ENCODE results near the gene FECH. TPM values are rescaled to one million over a fixed set of nuclear protein-coding genes. Genes with fewer than 3 reads are reported as not detected.

Gene FECH
- total and polyA plus RNA-seq, 4 donors, result 4.5 to 107 (median 20.4) TPM

DNA sequence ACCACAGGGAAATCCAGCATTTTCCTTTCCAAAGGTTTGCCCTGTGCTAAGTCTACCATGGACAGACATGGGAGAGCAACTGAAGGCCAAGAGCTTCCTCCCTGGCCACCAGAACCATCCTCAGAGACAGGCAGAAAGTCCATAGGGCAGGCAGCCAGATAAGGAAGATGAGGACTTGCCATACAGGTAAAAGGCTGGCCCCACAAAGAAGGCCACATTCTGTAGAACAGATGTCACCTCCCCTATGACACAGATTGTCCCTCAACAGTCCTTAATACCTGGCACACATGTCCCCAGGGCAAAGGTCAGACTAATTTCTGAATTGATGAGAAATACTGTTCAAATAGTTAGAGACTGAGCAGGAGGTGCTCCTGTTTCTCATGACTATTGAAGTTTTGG lies 52.0 kb downstream of the FECH start:
- Histone ChIP-seq H3K36me3 (ENCODE audit: control insufficient read depth in 4 of 4, insufficient read depth in 4 of 4, low read length in 4 of 4) (no peaks in the 10 kb centered on the region), H3K27me3 (ENCODE audit: control insufficient read depth in 3 of 3, insufficient read depth in 3 of 3, low read length in 2 of 3) (no peaks in the 10 kb centered on the region), H3K27ac (ENCODE audit: low read depth in 1 of 2, low read length in 1 of 2) (no peak overlapping the region), H3K4me1 (ENCODE audit: control insufficient read depth in 5 of 5, insufficient read depth in 5 of 5, low read length in 5 of 5) (peaks cover 0 to 14% (median 1%) of the 10 kb centered on the region in 5 donors), H3K4me3 (no peak overlapping the region), H3K9ac (ENCODE audit: insufficient read depth in 1 of 2, low read length in 2 of 2) (no peak overlapping the region), H3K9me3 (ENCODE audit: control insufficient read depth in 4 of 4, insufficient read depth in 3 of 4, low read length in 3 of 4) (peaks cover 0 to under 1% (median 0%) of the 10 kb centered on the region in 4 donors)
- no peak for DNase-seq
- TF ChIP-seq, protein P1, sequence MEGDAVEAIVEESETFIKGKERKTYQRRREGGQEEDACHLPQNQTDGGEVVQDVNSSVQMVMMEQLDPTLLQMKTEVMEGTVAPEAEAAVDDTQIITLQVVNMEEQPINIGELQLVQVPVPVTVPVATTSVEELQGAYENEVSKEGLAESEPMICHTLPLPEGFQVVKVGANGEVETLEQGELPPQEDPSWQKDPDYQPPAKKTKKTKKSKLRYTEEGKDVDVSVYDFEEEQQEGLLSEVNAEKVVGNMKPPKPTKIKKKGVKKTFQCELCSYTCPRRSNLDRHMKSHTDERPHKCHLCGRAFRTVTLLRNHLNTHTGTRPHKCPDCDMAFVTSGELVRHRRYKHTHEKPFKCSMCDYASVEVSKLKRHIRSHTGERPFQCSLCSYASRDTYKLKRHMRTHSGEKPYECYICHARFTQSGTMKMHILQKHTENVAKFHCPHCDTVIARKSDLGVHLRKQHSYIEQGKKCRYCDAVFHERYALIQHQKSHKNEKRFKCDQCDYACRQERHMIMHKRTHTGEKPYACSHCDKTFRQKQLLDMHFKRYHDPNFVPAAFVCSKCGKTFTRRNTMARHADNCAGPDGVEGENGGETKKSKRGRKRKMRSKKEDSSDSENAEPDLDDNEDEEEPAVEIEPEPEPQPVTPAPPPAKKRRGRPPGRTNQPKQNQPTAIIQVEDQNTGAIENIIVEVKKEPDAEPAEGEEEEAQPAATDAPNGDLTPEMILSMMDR (IDR thresholded peaks at IDR 0.05; ENCODE audit: control extremely low read depth, extremely low read depth), result no peak
- ATAC-seq (ENCODE audit: insufficient read depth, low FRiP score), result no peak

DNA sequence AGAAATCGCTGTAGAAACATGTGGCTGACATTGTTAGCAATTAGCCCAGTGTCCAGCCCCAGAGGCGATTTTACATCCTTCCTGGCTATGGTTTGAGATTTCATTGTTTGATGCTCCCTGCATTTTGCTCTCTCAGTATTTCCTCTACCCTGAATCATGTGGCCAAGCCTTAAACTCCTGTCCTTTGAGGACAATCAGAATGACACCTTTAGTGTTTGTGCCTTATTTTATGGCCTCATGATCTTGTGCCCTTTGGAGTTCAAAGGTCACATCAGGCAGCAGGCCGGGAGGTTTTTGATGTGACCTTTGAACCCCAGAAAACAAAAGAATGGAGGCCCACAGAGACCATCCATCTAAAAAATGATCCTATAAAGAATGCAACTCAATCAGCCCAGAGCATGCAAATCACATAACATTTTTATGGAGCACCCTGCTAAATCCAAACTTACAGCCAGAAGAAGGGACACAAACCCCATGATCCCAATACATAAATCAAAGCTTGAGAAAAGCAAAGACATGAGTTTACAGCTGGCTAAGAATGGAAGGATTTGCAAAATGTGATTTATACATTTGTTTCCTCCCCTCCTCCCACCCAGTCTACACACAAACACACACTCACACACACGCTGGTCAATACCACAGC lies 52.5 kb downstream of the FECH start:
- H3K27ac ChIP-seq (ENCODE audit: low read depth in 1 of 2, low read length in 1 of 2), result no peak overlapping the region
- H3K36me3 ChIP-seq (ENCODE audit: control insufficient read depth in 4 of 4, insufficient read depth in 4 of 4, low read length in 4 of 4), result no peaks in the 10 kb centered on the region
- H3K4me3 ChIP-seq, result no peak overlapping the region
- DNase-seq (peak in 1 of 3 donors; percentile 40), ATAC-seq (ENCODE audit: insufficient read depth, low FRiP score) (no peak)
- no peaks in the 10 kb centered on the region for H3K27me3 ChIP-seq (ENCODE audit: control insufficient read depth in 3 of 3, insufficient read depth in 3 of 3, low read length in 2 of 3)
- WGBS, 2 donors, result 62 to 77% methylated on average over 4 of the region's 4 CpGs
- H3K4me1 ChIP-seq (ENCODE audit: control insufficient read depth in 5 of 5, insufficient read depth in 5 of 5, low read length in 5 of 5), result peaks cover 0 to 14% (median 1%) of the 10 kb centered on the region in 5 donors
- H3K9me3 ChIP-seq (ENCODE audit: control insufficient read depth in 4 of 4, insufficient read depth in 3 of 4, low read length in 3 of 4), result peaks cover 0 to 1% (median 0%) of the 10 kb centered on the region in 4 donors
- H3K9ac ChIP-seq (ENCODE audit: insufficient read depth in 1 of 2, low read length in 2 of 2), result no peak overlapping the region
- TF ChIP-seq, protein P1 (IDR thresholded peaks at IDR 0.05; ENCODE audit: control extremely low read depth, extremely low read depth), result no peak

DNA sequence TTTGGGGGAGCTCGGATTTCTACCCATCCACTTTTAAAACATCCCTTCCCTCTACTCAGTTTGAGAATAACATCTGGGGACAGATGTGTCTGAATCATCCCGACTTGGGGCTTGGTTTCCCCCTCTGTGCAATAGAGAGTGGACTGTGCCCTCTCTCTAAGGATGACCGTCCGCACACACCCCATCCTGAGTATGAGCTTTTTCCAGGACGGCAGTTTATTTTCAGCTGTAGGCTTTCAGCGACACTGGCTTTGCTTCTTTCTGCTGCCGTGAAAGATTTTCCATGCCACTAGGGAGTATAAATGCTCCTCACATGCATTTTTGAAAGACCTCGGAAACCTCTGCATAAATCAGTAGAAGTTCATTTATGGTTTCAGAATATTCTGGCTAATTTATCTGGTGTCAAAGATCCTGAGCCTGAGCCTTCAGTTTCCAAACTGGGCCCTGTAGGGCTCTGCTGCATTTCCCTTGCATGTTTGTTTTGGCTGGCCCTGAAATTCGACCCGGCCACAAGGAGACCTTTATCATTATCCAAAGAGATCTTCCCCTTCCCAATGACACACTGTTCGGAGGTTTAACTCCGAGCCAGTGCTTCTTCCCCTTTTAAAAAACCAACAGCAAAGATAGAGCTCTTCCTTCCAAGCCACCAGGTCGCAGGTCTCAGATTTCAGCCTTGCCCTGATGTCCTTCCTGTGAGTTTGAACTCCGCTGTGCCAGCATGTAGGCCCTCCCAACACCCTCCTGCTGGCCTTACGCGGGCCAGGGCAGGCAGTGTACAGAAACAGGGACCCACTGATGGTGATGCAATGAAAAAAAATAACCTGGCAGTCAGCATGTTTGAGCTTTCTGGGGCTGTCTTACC lies 53.3 kb downstream of the FECH start:
- TF ChIP-seq, protein P1 (IDR thresholded peaks at IDR 0.05; ENCODE audit: control extremely low read depth, extremely low read depth), result no peak
- H3K4me1 ChIP-seq (ENCODE audit: control insufficient read depth in 5 of 5, insufficient read depth in 5 of 5, low read length in 5 of 5), result peaks cover 0 to 14% (median 1%) of the 10 kb centered on the region in 5 donors
- H3K4me3 ChIP-seq, result no peak overlapping the region
- WGBS, 2 donors, result 52 to 59% methylated on average over 16 of the region's 16 CpGs
- H3K27me3 ChIP-seq (ENCODE audit: control insufficient read depth in 3 of 3, insufficient read depth in 3 of 3, low read length in 2 of 3), result no peaks in the 10 kb centered on the region
- no peaks in the 10 kb centered on the region for H3K36me3 ChIP-seq (ENCODE audit: control insufficient read depth in 4 of 4, insufficient read depth in 4 of 4, low read length in 4 of 4)
- no peak overlapping the region for H3K27ac ChIP-seq (ENCODE audit: low read depth in 1 of 2, low read length in 1 of 2)
- H3K9me3 ChIP-seq (ENCODE audit: control insufficient read depth in 4 of 4, insufficient read depth in 3 of 4, low read length in 3 of 4), result peaks cover 0 to 1% (median 0%) of the 10 kb centered on the region in 4 donors
- ATAC-seq (ENCODE audit: insufficient read depth, low FRiP score), result no peak
- no peak overlapping the region for H3K9ac ChIP-seq (ENCODE audit: insufficient read depth in 1 of 2, low read length in 2 of 2)
- peak; percentile 41 to 80 (median 58) for DNase-seq

Data from lung (tissue), 12 donors.